ENCODE data around the gene ATP4A.

- TF ChIP-seq, protein P1, sequence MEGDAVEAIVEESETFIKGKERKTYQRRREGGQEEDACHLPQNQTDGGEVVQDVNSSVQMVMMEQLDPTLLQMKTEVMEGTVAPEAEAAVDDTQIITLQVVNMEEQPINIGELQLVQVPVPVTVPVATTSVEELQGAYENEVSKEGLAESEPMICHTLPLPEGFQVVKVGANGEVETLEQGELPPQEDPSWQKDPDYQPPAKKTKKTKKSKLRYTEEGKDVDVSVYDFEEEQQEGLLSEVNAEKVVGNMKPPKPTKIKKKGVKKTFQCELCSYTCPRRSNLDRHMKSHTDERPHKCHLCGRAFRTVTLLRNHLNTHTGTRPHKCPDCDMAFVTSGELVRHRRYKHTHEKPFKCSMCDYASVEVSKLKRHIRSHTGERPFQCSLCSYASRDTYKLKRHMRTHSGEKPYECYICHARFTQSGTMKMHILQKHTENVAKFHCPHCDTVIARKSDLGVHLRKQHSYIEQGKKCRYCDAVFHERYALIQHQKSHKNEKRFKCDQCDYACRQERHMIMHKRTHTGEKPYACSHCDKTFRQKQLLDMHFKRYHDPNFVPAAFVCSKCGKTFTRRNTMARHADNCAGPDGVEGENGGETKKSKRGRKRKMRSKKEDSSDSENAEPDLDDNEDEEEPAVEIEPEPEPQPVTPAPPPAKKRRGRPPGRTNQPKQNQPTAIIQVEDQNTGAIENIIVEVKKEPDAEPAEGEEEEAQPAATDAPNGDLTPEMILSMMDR (conservative IDR thresholded peaks at IDR 0.05; ENCODE audit: low read length): no peak
- no peak for TF ChIP-seq EZH2phosphoT487 (IDR thresholded peaks at IDR 0.05; ENCODE audit: borderline replicate concordance)
These were observed 9.4 kb downstream of the ATP4A start for GRCh38 chr19:35554076-35554475.

All from Loucy (cell line).